ENCODE measurements around the gene MAB21L3.

DNA sequence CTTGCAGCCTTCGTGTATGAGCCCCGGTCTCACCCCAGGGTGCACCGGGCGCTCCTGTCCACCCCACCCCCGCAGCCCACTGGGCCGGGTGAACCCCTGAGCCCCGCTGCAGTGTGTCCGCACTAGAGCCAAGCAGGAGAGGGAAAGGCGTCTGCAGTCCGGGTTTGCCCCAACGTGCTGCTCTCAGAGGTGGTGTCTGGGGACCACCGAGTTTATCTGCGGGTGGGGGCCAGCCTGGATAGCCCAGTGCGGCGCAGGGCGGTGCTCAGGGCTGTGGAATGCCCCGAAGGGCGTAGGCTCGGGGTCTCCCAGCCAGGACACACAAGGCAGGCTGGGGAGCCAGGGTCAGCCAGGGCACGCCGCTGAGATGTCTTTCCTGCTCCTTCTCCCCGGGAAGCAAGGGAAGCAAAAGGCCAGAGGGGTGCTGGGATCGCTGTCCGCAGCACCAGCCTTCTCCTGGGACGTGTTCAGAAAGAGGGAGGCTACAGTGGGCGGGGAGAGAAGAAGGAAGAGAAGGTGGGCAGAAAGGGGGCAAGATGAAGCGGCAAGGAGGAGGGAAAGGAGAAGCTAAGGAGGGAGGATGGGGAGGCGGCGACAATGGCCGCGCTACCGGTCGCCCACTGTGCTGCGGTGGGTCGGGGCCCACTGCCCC is 56.6 kb downstream of the MAB21L3 start:
- TF ChIP-seq, protein P1, sequence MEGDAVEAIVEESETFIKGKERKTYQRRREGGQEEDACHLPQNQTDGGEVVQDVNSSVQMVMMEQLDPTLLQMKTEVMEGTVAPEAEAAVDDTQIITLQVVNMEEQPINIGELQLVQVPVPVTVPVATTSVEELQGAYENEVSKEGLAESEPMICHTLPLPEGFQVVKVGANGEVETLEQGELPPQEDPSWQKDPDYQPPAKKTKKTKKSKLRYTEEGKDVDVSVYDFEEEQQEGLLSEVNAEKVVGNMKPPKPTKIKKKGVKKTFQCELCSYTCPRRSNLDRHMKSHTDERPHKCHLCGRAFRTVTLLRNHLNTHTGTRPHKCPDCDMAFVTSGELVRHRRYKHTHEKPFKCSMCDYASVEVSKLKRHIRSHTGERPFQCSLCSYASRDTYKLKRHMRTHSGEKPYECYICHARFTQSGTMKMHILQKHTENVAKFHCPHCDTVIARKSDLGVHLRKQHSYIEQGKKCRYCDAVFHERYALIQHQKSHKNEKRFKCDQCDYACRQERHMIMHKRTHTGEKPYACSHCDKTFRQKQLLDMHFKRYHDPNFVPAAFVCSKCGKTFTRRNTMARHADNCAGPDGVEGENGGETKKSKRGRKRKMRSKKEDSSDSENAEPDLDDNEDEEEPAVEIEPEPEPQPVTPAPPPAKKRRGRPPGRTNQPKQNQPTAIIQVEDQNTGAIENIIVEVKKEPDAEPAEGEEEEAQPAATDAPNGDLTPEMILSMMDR (IDR thresholded peaks at IDR 0.05), result no peak
- TF ChIP-seq POLR2A (IDR thresholded peaks at IDR 0.05), result no peak

Measured in tibial nerve (tissue), 3 donors.